NCI-H510A (cell line): ENCODE results near the gene NAPA.
A peak's percentile ranks its signal among the peaks of the same experiment; 100 is the strongest.

Source experiments
- DNase-seq: peaks from one replicate; lab custom pipeline; 2025; lab: John Stamatoyannopoulos, UW

Gene NAPA

DNA sequence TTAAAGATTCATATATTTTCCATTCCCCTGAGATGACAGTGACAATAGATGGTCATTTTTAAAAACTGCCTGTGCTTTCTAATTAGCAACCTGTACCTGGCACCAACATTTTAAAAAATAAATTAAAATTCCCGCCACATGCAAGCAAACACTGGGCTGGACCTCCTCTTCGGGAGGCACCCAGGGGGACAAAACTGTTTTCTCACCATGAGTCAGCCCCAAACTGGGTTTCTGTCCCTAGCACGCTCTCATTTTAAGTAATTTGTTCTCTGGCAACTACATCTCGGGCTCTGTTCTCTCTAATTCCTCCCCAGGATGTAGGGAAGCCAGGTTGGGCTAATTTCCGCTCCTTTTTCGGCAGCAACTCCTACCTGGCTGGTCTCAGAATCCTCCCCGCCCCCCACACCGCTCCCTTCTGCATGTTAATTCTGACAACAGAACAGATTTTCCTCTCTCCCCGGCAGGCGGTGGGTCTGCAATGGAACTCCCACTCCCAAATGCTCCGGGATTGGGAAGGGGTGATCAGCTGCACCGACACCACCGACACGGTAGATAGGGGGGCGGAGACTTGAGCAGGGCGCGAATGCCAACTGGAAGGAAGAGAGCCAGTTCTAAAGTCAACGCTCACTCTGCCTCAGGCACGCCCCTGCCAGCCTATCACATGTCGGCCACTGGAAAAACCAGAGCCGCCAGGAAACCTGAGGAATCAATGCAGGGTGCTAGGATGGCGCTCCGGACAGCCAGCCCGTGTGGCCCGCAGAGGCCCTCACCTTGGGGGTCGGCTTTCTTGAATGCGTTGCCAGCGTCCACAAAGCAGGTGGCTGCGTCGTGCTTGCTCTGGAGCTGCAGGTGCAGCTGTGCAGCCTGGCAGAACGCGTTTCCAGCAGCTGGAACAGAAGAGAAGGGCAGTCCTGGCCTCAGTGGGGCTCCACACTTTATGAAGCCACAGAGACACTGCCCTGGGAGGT lies 14.7 kb downstream of the NAPA start:
- no peak for DNase-seq

GRCh38 chr19:47499371-47499770 lies 15.5 kb downstream of the NAPA start:
- no peak for DNase-seq

DNA sequence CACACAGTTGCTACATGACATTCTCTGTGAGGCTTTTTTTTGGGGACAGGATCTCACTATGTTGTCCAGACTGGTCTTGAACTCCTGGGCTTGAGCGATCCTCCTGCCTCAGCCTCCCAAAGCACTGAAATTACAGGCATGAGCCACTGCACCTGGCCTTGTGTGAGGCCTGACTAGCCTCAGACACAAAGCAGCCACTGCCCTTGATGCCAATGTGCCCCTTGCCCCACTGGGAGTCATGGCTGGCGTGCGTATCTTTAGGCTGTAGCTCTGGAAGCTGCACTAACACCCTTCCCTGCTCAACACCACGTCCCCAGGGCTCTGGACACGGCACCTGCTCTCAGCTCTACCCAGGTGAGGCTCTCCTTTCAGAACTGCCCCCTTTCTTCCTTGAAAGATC lies 16.3 kb downstream of the NAPA start:
- no peak for DNase-seq

GRCh38 chr19:47497821-47498520 lies 16.9 kb downstream of the NAPA start:
- DNase-seq: no peak

GRCh38 chr19:47497050-47497766 lies 17.7 kb downstream of the NAPA start:
- peak; percentile 30 for DNase-seq

DNA sequence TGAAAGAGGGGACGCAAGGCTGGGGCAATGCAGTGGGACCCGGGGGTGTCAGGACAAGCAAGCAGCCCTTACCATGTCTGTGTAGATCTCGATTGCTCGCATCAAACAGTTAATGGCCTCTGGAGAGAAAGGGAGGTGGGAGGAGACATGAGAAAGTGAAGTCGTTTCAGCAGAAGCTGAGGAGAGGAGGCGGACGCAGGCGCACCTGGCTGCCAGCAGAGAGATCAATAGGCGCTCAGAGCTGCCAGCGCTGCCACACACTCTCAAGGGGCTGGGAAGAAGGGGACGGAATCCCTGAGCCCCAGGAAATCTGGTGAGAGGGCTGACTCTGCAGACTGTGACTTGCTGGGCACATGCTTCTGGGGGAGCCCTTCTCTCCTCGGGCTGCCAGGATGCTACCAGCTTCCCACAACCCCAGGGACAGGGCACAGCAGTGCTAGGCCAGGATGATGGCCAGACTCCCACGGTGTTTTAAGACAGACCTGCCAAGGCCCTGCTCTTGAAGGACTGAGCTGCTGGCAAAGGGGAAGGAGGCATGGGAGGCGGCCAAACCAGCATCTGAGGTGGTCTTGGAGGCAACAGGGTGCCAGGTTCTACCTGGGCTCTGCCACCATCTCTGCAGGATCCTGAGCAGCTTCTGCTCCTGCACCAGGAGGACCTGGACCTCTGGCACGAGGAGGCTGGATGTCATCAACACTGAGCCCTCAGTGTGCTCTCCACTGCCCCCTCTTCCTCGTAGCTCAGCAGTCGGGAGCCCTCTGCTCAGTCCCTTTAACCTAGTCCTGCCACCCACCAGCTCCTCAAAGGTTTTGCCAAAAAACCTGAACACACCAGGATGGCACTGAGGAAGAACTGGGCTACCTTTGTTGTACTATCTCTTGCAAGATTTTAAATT lies 19.1 kb downstream of the NAPA start:
- DNase-seq: no peak

GRCh38 chr19:47494729-47495128 lies 20.1 kb downstream of the NAPA start:
- no peak for DNase-seq

GRCh38 chr19:47494211-47494547 lies 20.7 kb downstream of the NAPA start:
- DNase-seq: no peak

GRCh38 chr19:47493378-47494210 lies 21.3 kb downstream of the NAPA start:
- DNase-seq: no peak

DNA sequence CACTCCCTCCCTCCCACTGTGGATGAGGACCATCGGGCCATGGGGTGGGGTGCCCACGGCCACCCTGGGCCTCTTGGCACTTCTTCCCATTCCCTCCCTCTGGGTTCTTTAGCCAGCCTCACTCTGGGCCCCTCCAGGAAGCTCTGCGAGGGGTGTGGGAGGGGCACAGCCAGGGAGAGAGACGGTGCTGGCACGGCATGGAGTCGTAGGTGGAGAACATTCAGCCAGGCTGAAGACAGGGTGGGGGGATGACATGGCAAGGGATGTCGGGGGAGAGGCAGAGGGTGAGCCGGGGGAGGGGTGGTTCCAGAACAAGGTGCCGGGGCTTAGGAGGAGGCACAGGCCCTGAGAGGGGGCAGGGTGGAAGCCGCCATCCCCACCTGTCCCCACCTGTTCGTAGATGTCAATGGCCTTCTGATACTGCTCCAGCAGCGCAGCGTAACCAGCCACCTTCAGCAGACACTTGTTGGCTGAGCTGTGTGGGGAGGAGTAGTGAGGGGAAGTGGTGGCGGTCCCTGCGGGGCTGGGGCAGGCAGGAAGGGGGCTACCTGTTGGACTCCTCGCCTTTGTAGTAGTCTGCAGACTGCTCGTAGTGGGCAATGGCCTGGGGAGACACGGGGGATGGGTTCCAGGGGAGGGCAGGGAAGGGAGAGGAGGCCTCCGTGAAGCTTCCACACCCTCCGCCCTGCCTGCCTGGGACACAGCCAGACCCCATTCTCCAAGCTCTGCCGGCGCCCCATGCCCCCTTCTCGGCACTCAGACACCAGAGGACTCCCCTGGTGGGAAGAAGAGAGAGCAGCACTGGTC lies 22.1 kb downstream of the NAPA start:
- peak; percentile 21 for DNase-seq

GRCh38 chr19:47492137-47492533 lies 22.7 kb downstream of the NAPA start:
- no peak for DNase-seq

GRCh38 chr19:47491358-47492136 lies 23.3 kb downstream of the NAPA start:
- DNase-seq: no peak

DNA sequence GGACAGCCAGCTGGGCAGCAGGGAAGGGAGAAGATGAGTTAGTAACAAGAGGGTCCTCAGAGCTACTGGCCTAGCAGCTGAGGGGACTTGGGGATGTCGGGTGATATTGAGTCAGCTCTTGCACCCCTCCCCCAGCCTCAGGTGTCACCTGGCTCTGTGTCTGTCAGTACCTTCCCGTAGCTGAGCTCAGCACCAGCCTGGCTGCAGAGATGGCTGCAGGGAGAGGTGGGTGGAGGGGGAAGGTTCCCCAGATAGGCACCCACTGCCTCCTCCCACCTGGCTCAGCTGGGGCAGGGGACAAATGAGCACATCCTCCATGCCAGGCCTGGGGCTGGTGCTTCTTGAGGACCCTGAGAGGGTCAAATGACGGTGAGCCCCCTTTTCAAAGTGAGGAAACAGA lies 24.0 kb downstream of the NAPA start:
- DNase-seq: no peak

DNA sequence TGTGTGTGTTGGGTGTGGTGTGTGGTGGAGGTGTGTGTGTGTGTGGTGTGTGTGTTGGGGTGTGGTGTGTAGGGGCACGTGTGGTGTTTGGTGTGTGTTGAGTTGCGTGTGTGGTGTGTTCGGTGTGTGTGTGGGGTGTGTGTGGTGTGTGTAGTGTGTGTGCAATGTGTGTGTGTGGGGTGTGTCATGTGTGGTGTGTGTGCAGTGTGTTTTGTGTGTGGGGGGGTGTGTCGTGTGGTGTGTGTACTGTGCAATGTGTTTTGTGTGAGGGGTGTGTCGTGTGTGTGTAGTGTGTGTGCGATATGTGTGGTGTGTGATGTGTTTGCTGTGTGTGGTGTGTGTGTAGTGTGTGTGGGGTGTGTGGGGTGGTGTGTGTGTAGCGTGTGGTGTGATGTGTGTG lies 24.8 kb downstream of the NAPA start:
- no peak for DNase-seq

DNA sequence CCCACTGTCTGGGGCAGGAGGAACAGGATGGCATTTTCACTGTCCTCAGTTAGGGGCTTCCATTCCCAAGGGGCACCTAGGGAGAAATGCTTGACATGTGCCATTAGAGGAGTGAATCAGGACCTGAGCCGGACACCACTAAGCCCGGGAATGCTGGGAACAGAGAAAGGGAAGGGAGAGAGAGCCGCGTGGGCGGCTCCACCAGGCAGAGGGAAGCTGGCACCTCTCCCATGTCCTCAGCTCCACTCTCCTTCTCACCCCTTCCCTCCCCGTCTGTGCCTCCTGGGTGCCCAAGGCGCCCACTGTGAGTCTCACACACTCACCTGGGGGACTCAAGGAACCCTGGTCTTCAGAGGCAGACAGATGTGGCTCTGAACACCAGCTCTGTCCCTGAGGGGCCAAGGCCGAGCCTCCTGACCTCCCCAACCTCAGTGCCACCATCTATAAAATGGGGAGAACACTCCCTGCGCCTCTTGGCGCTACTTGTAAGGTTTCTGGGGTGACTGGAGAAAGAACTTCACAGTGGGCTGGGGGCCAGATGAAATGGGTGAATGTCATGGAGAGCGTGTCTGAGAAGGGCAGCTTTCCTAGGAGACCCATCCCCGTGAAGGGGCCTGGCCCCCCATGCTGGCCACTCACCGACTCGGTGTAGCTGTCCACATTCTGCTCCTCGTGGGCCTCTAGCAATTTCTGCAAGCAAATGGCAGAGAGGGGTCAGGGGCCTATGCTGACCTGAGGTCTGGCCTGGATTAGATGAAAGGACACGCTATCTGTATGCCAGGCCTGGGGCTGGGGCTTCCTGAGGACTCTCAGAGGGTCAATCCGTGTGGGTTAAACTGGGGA lies 25.6 kb downstream of the NAPA start:
- DNase-seq: no peak

- no peak for DNase-seq
Measured at GRCh38 chr19:47487551-47488515, 27.0 kb downstream of the NAPA start.

- DNase-seq: no peak
Measured at GRCh38 chr19:47486900-47487299, 28.0 kb downstream of the NAPA start.
